GM12873 (cell line): ENCODE data around the gene NUP88.

Experiments
- CTCF ChIP-seq: IDR thresholded peaks from 2 replicates; pipeline ENCODE4 v1.5.1; 2012; ENCODE audit warnings: low read depth, mild to moderate bottlenecking, moderate library complexity, low read length, control low read depth; ENCODE audit not compliant: insufficient read depth; ENCODE audit errors: missing control alignments

Gene NUP88

DNA sequence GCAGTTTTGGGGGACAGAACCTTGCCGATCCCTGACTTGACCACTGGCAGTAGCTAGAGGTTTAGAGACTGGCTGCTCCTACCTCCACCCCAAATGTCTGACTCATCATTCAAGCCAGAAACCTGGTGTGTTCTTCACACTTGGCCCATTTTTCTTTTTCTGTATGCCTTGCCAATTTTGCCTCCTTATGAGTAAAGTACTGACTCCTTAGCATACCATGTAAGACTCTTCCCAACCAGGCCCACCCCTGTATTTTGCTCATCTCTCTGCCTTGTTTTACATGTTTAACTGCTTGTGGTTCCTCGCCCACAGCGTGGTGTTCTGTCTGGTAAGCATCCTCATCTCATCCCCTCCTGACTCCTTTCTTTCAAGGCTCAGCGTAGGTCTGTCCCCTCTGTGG, 37.9 kb downstream of the NUP88 start:
- TF ChIP-seq CTCF: no peak

- no peak for TF ChIP-seq CTCF
Observed at GRCh38 chr17:5380491-5381135, 38.8 kb downstream of the NUP88 start.

GRCh38 chr17:5379351-5380107, 39.9 kb downstream of the NUP88 start:
- TF ChIP-seq CTCF: no peak

GRCh38 chr17:5378566-5379207, 40.8 kb downstream of the NUP88 start:
- TF ChIP-seq CTCF: no peak

DNA sequence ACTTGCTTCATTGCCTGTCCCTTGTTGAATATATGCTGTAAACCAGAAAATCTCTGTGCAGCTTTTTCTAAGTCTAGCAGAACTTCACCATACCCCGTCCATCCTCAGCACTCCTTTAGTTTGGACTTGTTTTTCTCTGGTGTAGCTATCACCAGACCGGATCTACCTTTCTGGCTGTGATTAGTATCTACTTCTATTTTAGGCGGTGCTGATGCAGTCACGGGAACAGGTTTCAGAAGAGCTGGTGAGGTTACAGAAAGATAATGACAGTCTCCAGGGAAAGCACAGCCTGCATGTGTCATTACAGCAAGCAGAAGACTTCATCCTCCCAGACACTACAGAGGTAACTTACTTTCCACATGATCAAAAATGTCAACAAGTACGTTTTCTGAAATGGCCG, 46.4 kb downstream of the NUP88 start:
- no peak for TF ChIP-seq CTCF

DNA sequence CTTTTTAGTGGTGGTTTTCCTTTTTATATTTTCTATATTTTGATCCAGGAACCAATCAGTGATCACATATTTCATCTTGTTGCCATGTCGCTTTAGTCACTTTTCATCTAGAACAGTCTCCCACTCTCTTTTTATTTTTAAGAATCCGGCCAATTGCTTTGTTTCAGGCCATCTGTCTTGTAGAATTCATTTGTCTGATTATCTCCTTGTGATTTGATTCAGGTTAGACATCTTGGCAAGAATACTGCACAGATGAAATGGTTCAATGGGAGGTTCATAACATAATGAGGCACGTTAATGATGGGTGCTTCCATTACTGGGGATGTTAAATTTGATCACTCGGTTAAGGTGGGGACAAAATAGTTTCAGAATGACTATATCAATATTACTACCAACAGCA, 49.1 kb downstream of the NUP88 start:
- TF ChIP-seq CTCF: no peak

DNA sequence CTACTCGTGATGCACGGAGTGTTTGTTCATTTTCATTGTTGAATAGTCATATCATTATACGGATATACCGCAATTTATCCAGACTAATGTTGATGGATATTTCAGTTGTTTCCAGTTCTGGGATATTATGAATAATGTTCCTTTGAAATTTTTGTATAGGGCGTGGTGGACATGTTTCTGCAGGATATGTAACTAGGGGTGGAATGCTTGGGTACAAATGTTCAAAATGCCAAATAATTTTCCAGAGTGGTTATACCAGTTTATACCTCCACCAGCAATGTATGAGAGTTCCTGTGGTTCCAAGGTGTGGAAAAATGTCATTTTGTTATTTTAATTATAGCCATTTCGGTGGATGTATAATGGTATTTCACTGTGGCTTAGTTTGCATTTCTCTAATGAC, 53.6 kb downstream of the NUP88 start:
- TF ChIP-seq CTCF: no peak
